ENCODE data around the gene ACTA1.
"Not testable (repeated sequence)": the region's sequence is repeated elsewhere in the genome, so short reads cannot be mapped to it uniquely, and the experiment has no call there.

Gene ACTA1

DNA sequence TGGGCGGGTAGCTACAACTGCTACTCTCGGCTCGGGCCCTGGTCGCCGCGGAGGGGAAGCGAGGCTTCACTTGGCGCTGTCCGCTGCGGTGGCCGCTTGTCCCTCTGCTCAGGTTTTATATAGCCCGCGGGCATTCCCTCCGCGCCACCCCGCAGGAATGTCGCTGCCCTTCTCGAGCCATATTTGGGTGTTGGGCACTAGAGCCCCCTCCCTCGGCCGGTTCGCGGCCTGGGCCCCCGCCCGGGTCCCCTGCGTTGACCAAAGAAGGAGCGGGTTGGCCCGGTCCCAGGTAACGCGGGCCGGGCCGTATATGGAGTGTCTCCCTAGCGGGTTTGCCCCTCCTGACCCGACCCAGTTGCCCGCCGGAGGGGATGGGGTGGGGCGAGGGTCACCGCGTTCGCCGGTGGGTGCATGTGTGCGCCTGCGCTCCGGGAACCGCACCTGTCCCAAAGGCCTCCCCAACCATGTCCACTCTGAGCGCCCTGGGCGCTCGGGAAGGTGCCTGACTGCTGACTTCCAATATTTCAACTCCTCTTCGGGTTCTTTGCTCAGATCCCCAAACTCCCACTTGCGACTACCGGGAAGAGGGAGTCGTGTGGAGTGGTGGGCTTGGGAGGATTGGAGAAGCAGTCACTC lies at the start of gene ACTA1:
TSS of gene ACTA1 (minus strand) at position 90 of the 636 bp plus-strand sequence. CDS start 979 bp downstream, outside the sequence.
- DNase-seq (ENCODE audit: low spot score): no peak

DNA sequence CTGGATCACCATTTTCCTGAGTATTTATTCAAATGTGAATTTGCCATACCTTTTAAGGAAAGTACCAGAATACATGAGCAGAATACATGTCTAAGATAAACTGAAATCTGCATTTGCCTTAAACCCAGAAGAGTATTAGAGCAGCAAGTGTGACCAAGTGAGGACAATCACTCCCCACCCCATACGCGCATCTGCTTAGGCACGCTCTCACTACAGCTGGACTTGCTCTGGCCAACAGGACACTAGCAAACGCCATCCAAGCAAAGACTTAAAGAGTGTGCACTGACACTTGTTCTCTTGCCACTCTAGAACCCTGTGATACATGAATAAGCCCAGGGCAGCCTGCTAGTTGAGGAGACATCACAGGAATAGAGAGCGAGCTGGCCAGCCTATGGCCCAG lies 48.6 kb upstream of the ACTA1 start:
- DNase-seq (ENCODE audit: low spot score): no peak

DNA sequence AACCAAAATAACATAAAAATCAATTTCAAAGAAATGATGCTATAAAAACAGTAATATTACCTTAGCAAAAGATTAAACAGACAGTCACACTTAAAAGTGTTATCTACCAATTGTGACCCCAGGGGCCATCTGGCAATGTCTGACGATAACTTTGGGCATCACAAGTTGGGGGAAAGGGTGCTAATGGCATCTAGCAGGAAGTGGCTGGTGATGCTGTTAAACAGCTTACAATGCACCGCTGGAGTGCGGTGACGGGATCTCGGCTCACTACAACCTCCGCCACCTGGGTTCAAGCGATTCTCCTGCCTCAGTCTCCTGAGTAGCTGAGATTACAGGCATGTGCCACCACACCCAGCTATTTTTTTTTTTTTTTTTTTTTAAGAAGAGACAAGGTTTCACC lies 46.6 kb upstream of the ACTA1 start:
- DNase-seq (ENCODE audit: low spot score): no peak

DNA sequence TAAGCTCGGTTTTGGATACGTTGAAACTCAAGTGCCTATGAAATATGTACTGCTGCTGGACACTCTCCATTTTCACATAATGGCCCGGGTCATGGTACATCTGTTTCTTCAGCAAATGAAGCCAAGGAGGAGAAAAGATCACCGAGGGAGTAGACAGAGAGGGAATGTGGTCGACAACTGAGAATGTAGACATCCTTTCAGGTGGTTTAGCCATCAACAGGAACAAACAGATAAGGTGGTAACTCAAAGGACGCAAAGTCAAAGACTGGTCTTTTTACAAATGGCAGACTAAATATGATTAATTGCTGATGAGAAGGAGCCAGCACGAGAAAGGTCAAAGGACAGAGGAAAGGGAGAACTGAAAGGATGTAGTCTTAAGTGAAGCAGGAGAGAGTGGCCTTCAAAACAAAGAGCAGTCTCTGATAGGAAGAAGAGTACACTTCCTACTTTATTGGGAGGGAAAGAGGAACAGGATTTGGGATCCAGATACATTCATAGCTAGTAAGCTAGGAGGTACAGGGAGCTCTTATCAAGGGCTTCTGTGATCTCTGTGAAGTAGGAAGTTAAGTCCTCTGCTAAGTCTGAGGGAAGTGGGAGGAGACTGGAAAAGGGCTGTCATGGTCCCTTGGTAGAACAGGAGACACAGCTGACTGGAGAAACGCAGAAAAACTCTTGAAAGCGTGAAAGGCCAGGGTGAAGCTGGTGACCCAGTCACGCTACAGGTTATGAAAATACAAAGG lies 45.9 kb upstream of the ACTA1 start:
- no peak for DNase-seq (ENCODE audit: low spot score)

DNA sequence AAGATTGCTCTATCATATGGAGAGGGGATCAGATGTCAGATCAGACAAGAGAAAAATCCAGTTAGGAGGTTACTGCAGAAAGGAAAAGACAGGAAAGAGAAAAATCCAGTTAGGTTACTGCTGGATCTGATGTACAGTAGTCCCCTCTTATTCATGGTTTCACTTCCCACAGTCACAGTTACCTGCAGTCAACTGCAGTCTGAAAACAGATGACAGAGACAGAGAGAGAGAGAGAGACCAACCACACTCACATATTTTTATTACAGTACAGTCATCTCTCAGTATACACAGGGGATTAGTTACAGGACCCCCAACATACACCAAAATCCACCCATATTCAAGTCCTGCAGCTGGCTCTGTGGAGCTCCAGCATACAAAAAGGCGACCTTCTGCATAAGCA lies 45.0 kb upstream of the ACTA1 start:
- DNase-seq (ENCODE audit: low spot score): no peak

DNA sequence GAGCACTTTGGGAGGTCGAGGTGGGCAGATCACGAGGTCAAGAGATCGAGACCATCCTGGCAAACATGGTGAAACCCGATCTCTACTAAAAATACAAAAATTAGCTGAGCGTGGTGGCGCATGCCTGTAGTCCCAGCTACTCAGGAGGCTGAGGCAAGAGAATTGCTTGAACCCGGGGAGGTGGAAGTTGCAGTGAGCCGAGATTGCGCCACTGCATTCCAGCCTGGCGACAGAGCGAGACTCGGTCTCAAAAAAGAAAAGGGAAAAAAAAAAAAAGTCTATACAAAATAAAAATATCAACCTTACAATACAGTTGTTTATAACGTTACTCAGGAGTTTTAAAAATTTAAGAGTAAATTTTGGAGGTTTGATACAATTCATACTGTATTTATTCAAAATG lies 42.0 kb upstream of the ACTA1 start:
- DNase-seq (ENCODE audit: low spot score): not testable (repeated sequence)

DNA sequence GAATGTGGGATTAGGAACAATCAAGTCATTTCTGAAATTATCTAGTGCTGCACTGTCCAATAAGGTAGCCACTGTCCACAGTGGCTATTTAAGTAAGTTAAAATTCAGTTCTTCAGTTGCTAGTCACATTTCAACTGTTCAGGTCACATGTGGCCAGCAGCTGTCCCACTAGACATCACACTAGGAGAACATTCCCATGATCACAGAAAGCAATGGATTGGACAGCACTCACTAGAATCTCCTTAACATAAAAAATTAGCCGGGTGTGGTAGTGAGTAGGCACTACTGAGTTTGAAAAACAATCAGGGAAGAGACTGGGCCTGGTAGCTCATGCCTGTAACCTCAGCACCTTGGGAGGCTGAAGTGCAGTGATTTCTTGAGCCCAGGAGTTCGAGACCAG lies 40.6 kb upstream of the ACTA1 start:
- no peak for DNase-seq (ENCODE audit: low spot score)

DNA sequence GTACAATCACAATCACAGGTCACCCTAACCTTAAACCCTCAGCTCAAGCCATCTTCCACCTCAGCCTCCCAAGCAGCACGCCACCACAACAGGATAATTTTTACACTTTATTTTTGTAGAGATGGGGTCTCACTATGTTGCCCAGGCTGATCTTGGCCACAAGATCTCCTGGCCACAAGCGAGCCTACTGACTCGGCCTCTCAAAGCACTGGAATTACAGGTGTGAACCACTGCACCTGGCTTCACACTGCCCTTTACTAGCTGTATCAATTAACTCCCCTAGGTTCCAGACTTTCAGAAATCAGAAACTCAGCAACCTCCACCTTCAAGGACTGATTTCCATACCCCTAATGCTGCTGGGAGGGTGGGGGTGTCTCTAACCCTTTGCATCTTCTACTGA lies 37.3 kb upstream of the ACTA1 start:
- DNase-seq (ENCODE audit: low spot score): no peak

DNA sequence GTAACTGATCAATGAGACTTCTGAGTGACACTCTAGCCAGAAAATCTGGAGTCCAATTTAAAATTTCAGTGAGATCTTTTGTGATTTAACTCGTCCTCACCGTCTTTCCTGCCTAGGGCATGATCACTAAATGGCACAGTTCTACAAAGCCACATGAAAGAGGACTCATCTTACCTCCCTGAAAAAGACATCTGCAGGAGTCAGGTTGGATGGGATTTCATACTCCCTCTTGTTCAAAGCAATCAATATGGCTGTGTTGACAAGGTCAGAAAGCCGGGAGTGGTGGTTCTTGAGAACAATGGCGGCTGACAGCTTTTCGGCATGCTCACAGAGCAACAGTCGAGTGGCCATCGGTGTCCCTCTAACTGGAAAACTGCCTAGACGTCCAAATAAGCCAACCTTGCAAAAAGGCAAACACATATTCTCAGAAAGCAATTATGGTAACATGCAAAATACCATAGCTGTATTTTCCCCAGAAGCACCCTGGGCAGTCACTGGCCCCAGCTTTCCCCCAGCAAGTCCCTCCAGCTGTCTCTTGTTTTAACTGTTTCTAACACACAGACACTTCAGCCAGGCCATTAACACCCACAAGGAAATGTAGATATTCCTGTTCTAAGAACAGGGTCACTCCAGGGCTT lies 36.6 kb upstream of the ACTA1 start:
- no peak for DNase-seq (ENCODE audit: low spot score)

DNA sequence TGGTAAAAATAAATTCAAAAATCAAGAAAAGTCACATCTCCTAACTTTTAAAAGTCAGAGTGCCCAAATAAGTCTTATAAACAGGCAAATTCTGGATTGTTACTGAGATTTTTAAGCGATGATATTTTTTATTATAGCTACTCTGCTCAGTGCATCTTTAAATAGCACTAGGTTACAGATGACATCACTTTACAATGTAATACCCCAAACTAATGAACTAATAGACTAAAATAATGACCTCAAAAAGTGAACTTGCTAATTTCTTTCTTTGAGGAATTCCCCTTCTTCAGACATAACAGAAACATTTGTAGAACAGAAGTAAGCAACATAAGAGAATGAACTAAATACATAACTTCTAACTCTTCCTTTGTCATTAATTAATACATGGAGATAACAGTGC lies 33.0 kb upstream of the ACTA1 start:
- DNase-seq (ENCODE audit: low spot score): no peak

DNA sequence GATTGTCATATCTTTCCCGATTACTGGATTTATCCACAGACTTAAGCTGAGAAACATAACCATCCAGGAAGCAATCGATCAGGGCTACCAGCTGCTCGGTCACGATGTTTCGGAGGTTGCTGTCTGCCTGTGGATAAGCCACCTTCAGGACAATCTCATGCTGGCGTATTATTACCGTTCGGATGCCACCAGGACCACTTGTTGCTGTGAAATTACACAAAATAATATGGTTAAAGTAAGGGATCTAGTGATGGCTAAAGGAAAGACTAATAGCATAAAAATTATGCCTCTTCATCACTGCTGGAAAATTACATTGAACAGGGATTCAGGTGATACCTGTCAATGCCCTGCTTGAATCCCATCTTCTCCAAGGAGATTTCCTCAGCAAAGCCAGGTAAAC lies 30.8 kb upstream of the ACTA1 start:
- no peak for DNase-seq (ENCODE audit: low spot score)

DNA sequence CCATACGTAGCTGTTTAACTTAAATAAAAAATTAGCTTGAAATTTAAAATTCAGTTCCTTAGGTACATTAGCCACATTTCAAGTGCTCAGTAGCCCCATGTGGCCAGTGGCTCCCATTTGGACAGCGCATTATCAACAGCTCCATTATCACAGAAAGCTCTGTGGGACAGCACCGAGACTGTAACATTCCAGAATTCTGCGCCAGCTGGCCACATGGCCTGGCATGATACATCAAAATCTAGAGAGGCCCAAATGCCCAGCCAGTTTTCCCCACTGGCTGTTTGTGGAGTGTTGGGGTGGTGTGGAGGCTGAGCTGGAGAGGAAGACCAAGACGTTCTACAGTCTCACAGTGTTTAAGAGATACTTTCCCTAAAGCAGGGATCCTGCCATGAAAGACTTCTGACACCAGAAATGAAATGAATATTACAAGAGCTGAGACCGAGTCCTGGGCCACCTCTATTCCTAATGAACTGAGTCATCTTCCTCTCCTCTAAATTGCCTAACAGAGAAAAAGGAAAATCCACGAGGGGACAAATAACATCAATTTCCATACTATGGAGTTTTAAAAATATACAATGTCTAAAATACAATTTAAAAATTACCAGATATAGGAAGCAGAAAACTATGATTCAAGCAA lies 27.3 kb upstream of the ACTA1 start:
- DNase-seq (ENCODE audit: low spot score): no peak

DNA sequence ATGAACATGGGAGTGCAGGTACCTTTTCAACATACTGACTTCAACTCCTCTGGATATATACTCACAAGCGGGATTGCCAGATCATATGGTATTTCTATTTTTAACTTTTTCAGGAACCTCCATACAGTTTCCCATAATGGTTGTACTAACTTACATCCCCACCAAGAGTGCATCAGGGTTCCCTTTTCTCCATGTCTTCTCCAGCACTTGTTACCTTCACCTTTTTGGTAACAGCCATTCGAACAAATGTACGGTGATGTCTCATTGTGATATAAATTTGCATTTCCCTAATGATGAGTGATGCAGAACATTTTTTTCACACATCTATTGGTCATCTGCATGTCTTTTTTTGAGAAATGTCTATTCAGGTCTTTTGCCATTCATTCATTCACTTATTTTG lies 25.9 kb upstream of the ACTA1 start:
- no peak for DNase-seq (ENCODE audit: low spot score)

DNA sequence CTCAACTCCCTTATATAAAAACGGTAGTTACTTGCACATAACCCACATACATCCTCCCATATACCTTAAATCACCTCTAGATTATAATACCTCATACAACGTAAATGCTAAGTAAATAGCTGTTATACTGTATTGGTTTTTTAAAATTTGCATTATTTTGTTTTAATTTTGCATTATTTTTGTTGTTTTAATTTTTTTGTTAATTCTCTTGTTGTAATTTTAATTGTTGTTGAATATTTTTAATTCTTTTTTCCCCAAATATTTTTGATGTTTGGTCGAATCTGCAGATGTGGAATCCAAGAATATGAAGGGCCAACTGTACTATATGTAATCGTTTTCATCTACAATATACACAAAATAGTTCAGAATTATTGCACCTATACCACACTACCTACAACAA lies 23.5 kb upstream of the ACTA1 start:
- no peak for DNase-seq (ENCODE audit: low spot score)

DNA sequence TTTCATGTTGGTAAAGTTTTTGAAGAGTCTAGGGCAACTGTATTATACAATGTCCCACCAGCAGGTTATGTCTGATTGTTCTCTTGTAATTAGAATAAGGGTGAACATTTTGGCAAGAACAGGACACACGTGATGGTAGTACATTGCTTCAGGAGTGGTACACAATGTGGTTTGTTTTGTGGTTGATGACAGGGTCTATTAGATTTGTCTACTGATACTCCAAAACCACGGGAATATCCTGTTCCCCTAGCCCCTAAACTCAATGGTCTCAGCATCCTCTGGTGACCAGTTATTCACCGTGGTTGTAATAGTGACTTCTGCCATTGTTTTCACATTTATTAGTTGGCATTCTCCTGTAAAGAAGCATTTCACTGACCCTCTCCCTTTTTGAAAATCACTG lies 22.1 kb upstream of the ACTA1 start:
- no peak for DNase-seq (ENCODE audit: low spot score)

DNA sequence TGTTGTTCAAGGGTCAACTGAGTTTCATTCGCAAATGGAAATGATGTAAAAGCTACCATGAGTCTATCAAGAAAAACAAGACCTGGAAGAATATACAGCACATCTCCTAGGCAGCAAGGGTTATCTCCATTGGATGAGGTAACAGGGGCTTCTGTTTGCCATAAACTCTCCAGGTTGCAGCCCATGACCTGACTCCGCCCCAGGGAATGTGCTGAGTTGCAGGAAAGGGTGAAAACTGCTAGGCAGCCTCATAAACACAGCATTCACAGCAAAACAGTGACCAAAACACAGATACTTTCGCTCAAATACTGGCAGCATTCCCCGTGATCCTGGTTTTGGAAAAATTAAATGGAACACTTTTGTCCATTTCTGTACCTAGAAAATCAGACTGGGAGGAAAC lies 20.2 kb upstream of the ACTA1 start:
- DNase-seq (ENCODE audit: low spot score): no peak

DNA sequence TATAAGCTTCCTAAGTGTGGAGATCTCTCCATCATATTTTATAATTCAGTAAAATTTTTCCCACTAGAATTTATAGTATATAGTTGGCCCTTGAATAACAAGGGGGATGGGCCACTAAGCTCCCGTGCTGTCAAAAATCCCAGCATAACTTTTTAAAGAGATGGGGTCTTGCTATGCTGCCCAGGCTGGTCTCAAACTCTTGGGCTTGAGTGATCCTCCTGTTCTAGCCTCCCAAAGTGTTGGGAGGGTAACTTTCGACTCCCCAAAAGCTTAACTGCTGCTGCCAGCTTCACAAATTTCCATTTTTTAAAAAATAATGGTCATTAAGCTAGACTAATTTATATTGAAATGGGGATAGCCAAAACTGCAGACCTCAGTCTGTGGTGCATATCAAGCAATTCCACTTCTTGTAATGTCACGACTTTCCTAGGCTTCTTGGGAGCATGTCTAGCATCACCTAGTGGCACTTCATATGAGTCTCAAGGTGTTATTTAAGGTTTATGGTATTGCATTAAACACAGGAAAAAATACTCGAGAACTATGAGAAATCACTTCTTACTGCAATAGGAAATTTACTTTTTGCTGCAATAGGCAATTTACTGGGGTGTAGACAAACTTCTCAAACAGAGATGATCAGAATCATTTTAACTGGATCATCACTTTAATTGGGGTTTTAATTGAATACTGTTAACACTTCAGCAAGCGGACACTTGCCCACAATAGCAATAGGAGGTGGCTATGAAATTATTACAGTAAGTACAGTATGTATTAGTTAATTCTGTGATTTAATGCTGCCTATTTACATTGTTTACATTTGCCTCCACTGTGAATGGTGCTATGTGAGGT lies 19.3 kb upstream of the ACTA1 start:
- DNase-seq (ENCODE audit: low spot score): no peak

DNA sequence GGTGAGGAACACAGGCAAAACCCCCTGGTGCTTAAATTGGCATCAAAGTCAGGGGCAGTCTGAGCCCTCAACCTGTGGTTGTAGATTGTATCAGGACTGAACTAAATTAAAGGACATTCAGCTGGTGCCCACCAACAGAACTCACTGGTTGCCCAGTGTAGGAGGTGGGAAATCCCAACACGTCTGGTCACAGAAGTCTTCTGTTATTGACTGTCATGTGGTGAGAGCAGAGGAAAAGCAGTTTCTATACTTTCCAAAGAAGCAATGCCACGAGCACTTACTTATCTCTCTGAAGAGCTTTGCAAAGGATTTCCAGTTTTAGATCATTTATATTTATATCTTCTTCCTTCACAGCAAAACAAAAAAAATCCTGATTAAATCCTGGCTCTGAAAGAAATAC lies 15.0 kb upstream of the ACTA1 start:
- no peak for DNase-seq (ENCODE audit: low spot score)

DNA sequence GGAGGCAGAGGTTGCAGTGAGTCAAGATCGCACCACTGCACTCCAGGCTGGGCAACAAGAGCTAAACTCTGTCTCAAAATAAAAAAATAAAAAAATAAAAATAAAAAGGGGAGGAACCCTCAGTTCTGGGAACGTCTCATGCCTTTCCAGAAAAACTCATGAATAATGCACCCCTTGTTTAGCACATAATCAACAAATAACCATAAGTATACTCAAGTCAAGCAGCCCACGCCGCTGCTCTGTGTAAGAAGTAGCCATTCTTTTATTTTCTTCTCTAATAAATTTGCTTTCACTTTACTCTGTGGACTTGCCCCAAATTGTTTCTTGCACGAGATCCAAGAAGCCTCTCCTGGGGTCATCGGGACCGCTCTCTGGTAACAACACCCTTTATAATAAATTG lies 14.5 kb upstream of the ACTA1 start:
- DNase-seq (ENCODE audit: low spot score): no peak

DNA sequence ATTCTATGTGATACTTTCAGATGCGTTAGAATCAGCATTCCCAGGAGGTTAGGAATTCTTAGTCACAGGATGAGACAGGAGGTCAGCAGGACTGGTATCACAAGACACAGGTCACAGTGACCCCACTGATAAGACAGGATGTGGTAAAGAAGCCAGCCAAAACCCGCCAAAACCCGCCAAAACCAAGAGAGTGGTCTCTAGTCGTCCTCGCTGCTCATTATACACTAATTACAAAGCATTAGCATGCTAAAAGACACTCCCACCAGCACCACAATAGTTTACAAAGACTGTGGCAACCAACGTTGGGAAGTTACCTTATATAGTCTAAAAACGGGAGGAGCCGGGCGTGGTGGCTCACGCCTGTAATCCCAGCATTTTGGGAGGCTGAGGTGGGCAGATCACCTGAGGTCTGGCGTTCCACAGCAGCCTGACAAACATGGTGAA lies 13.9 kb upstream of the ACTA1 start:
- DNase-seq (ENCODE audit: low spot score): no peak

DNA sequence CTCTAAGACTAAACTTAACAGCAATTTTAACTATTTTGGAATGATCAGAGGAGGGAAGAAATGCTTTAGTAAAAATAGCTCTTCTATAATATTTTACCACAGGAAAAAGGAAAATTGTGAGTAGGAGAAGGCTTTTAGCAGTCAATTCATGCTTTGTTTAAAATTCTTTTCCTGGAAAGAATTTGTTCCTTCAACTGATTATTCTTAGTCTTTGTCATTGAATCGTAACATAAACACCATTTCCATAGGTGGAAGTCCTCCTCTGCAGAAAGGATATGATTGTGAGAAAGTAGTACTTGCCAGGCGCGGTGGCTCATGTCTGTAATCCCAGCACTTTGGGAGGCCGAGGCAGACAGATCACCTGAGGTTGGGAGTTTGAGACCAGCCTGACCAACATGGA lies 11.9 kb upstream of the ACTA1 start:
- DNase-seq (ENCODE audit: low spot score): no peak
